ENCODE results near the gene CHST14. TPM values are rescaled to one million over a fixed set of nuclear protein-coding genes. Genes with fewer than 3 reads are reported as not detected.

CHST14 gene, protein sequence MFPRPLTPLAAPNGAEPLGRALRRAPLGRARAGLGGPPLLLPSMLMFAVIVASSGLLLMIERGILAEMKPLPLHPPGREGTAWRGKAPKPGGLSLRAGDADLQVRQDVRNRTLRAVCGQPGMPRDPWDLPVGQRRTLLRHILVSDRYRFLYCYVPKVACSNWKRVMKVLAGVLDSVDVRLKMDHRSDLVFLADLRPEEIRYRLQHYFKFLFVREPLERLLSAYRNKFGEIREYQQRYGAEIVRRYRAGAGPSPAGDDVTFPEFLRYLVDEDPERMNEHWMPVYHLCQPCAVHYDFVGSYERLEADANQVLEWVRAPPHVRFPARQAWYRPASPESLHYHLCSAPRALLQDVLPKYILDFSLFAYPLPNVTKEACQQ
- 1 to 10 TPM; 1.9 to 3.6 (median 3.3) TPM for polyA plus RNA-seq

DNA sequence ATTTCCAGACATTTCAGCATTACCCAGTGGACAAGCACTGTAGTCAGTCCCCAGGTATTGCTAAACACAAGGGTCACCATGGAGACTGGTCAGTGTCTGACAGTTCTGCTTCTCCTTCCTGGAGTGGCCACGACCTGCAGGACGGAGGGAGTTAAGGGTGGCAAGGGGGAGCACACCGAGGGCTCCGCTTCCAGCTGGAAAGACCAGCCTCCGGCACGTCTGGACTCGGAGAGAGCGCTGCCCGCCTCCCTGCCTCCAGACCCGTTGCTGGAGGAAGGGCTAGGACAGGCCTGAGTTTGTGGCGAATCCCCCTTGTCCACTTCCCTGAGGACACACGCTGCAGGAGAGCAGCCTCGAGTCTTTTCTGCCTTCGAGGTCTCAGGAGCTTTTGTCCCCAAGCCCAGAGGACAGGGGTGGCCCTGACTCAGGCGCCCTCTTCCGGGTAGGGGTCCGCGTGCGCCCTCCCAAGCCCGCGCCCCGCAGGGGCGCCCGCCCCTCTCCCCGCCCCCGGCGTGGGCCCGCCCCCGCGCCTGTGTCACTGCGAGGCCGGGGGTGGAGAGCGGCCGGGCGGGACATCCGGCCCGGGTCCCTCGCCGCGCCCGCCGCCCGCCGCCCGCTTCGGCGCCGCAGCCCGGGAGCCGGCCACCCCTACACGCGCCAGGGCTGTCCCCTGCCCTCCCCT, at the start of gene CHST14:
Gene CHST14, plus strand, starts transcription at position 562 of the 682 bp plus-strand sequence. CDS start 230 bp downstream, outside the sequence.
- H3K4me1 Mint-ChIP-seq = peaks cover 15 to 18% of the 10 kb centered on the region in 2 donors
- H3K36me3 Mint-ChIP-seq = peaks cover 0 to 5% (median 0%) of the 10 kb centered on the region in 3 donors
- peak within 1 kb of the TSS; percentile 85 to 93 (median 88) for H3K4me3 Mint-ChIP-seq
- H3K27ac Mint-ChIP-seq = peak within 1 kb of the TSS; percentile 75 to 94 (median 86)
- no peaks in the 10 kb centered on the region for H3K27me3 Mint-ChIP-seq (ENCODE audit: low read depth in 3 of 3)
- peak; percentile 67 to 70 (median 68) for DNase-seq
- no peaks in the 10 kb centered on the region for H3K9me3 Mint-ChIP-seq

DNA sequence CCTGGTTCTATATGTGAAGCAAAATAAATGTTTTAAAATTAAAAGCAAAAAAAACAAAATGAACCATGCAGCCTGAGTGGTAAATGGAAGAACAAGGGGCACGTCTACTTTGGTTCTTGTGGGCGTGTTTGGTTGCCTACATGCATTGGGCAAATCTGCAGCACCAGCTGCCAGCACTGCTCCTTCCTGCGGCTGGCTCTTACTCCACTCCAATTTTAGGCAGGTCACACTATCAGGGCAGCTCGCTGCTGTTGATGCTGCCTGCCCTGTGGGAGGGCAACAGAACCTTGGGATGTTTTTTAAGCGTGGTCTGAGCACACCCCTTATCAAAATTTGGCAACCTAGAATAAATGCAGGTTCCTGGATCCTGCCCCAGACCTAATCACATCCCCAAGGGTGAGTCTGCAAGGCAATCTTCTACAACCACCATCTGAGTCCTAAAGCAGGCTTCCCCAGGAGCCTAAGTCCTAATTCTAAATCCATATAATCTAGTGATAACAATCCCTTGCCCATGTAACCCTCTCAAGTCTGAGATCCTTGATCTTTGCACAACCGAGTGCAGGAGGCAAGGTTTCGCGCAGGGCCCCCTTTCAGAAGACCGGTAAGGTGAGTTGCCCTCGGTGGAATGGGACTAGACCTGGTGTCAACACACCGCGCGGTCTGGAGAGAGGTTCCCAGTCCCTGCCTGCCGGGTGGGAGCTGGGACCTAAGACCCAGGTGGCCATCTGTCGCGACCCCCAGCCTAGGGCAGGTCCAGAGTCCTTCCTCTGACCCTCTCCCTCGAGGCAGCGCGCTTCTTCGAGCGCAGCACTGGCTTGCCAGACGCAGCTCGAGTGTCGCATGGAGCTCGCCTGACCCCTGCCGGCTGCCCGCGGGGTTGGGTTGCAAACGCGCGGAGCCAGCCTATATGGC, 49.3 kb upstream of the CHST14 start:
- Mint-ChIP-seq H3K9me3 (no peaks in the 10 kb centered on the region), H3K27ac (peak overlapping the region in 1 of 6 donors; percentile 24), H3K4me1 (peaks cover 0 to 6% of the 10 kb centered on the region in 2 donors), H3K27me3 (ENCODE audit: low read depth in 3 of 3) (peaks cover 0 to 6% (median 5%) of the 10 kb centered on the region in 3 donors), H3K36me3 (peaks cover 0 to 10% (median 4%) of the 10 kb centered on the region in 3 donors), H3K4me3 (no peak overlapping the region)
- peak; percentile 68 to 73 (median 70) for DNase-seq

- Mint-ChIP-seq H3K36me3 (peaks cover 0 to 7% (median 6%) of the 10 kb centered on the region in 3 donors), H3K4me3 (no peak overlapping the region), H3K27ac (no peak overlapping the region), H3K4me1 (peaks cover 0 to 6% of the 10 kb centered on the region in 2 donors), H3K9me3 (no peaks in the 10 kb centered on the region), H3K27me3 (ENCODE audit: low read depth in 3 of 3) (peaks cover 0 to 9% (median 5%) of the 10 kb centered on the region in 3 donors)
- DNase-seq = no peak
These were observed 46.2 kb upstream of the CHST14 start for GRCh38 chr15:40424483-40425115.

- Mint-ChIP-seq H3K4me1 (peaks cover 0 to 6% of the 10 kb centered on the region in 2 donors), H3K27me3 (ENCODE audit: low read depth in 3 of 3) (peaks cover 0 to 7% (median 5%) of the 10 kb centered on the region in 3 donors), H3K36me3 (peaks cover 0 to 11% (median 6%) of the 10 kb centered on the region in 3 donors), H3K27ac (no peak overlapping the region), H3K9me3 (no peaks in the 10 kb centered on the region), H3K4me3 (no peak overlapping the region)
- no peak for DNase-seq
These were observed 45.1 kb upstream of the CHST14 start for GRCh38 chr15:40425681-40426080.

- H3K4me1 Mint-ChIP-seq = peaks cover 0 to 2% of the 10 kb centered on the region in 2 donors
- H3K27me3 Mint-ChIP-seq (ENCODE audit: low read depth in 3 of 3) = peaks cover 0 to 7% (median 5%) of the 10 kb centered on the region in 3 donors
- H3K4me3 Mint-ChIP-seq = no peak overlapping the region
- no peak overlapping the region for H3K27ac Mint-ChIP-seq
- peaks cover 0 to 11% (median 6%) of the 10 kb centered on the region in 3 donors for H3K36me3 Mint-ChIP-seq
- H3K9me3 Mint-ChIP-seq = no peaks in the 10 kb centered on the region
- no peak for DNase-seq
These were observed 43.6 kb upstream of the CHST14 start for GRCh38 chr15:40427188-40427587.

DNA sequence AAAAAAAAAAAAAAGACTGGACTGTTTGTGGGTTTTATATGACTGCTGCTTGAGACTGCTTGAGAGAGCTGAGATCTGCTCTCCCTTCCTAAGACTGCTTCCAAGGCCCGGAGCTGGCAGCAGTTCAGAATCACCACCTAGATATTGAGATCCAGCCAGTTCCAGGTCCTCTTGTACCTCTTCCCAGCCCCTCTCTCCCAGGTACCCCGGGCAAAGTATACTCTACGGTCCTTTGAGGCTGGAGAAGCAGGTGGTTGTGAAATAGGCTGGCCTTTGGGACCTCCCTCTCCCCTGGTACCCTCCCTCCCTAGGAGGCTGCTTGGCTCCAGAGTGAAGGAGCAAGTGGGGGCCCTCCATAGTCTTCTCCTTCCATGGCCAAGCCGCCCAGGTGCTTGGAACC, 42.6 kb upstream of the CHST14 start:
- Mint-ChIP-seq H3K4me1 (peaks cover 0 to 2% of the 10 kb centered on the region in 2 donors), H3K4me3 (no peak overlapping the region), H3K9me3 (no peaks in the 10 kb centered on the region), H3K27me3 (ENCODE audit: low read depth in 3 of 3) (peaks cover 0 to 7% (median 4%) of the 10 kb centered on the region in 3 donors), H3K36me3 (peaks cover 0 to 11% (median 6%) of the 10 kb centered on the region in 3 donors), H3K27ac (no peak overlapping the region)
- no peak for DNase-seq

DNA sequence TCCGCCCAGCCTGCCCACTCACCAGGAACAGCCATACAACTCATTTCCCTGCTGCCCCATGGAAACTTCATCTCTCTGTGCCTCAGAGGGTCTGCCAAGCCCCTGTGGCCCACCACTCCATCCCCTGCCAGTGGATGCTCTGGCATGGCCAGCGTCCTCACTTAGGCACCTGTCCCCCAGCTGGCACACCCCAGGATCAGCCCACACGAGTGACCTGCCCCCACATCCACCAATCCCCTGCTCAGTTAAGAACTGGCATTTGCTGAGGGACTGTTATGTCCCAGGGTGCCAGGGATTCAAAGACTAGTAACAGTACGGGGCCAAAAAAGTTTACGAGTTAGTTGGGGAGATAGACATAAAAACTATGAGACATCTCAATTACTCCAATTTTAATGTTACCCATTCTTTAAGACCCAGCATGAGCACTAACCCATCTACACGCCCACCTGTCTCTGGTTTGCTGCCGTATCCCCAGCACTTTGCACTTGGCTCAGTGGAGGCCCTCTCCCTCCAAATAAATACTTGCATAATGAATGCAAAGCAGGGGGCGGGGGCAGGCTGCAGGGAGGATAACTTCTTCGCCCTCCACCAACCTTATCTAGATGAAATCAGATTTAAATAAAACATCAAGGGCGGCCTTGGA, 41.6 kb upstream of the CHST14 start:
- H3K36me3 Mint-ChIP-seq = peaks cover 0 to 11% (median 3%) of the 10 kb centered on the region in 3 donors
- no peaks in the 10 kb centered on the region for H3K4me1 Mint-ChIP-seq
- H3K4me3 Mint-ChIP-seq = no peak overlapping the region
- no peak overlapping the region for H3K27ac Mint-ChIP-seq
- no peak for DNase-seq
- H3K27me3 Mint-ChIP-seq (ENCODE audit: low read depth in 3 of 3) = peaks cover 0 to 5% (median 1%) of the 10 kb centered on the region in 3 donors
- H3K9me3 Mint-ChIP-seq = no peaks in the 10 kb centered on the region

DNA sequence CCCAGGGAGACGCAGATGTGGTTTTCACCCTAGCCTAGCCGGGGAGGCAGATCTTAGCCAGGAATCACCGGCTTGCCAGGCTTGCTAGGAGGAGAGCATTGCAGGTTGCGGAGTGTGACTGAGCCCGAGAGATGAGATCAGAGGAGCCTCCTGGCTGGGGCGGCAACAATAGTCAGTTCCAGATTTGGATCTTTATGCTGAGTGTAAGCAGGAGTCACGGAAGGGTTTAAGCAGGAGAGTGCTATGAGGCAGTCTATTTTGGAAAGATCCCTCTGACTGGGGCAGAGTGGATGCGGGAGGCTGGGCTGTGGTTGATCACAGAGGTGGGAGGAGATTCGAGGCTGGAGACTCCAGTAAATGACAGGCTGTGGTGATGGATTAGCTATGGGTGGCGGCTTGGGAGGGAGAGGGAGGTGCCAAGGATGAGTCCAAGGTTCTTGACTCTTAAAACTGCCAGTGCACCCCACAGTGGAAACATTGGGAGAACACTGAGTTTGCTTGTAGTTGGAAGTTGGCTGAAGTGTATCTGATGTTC, 40.4 kb upstream of the CHST14 start:
- peaks cover 0 to 11% (median 0%) of the 10 kb centered on the region in 3 donors for H3K36me3 Mint-ChIP-seq
- peaks cover 0 to 2% (median 0%) of the 10 kb centered on the region in 3 donors for H3K27me3 Mint-ChIP-seq (ENCODE audit: low read depth in 3 of 3)
- peaks cover 0 to under 1% of the 10 kb centered on the region in 2 donors for H3K4me1 Mint-ChIP-seq
- no peak for DNase-seq
- no peaks in the 10 kb centered on the region for H3K9me3 Mint-ChIP-seq
- no peak overlapping the region for H3K4me3 Mint-ChIP-seq
- H3K27ac Mint-ChIP-seq = no peak overlapping the region

- Mint-ChIP-seq H3K9me3 (no peaks in the 10 kb centered on the region), H3K27ac (no peak overlapping the region), H3K36me3 (peaks cover 0 to 4% (median 0%) of the 10 kb centered on the region in 3 donors), H3K27me3 (ENCODE audit: low read depth in 3 of 3) (peaks cover 5 to 9% (median 7%) of the 10 kb centered on the region in 3 donors), H3K4me1 (peaks cover 21 to 24% of the 10 kb centered on the region in 2 donors), H3K4me3 (peak overlapping the region in 4 of 5 donors; percentile 54 to 60 (median 56))
- no peak for DNase-seq
These were observed 35.6 kb upstream of the CHST14 start for GRCh38 chr15:40435023-40435709.

GRCh38 chr15:40435710-40436089, 35.1 kb upstream of the CHST14 start:
- H3K9me3 Mint-ChIP-seq = no peaks in the 10 kb centered on the region
- no peak for DNase-seq
- no peaks in the 10 kb centered on the region for H3K36me3 Mint-ChIP-seq
- peak overlapping the region in 4 of 5 donors; percentile 54 to 60 (median 56) for H3K4me3 Mint-ChIP-seq
- peaks cover 6 to 12% (median 7%) of the 10 kb centered on the region in 3 donors for H3K27me3 Mint-ChIP-seq (ENCODE audit: low read depth in 3 of 3)
- H3K4me1 Mint-ChIP-seq = peaks cover 23 to 26% of the 10 kb centered on the region in 2 donors
- no peak overlapping the region for H3K27ac Mint-ChIP-seq

- no peak for DNase-seq
- Mint-ChIP-seq H3K27ac (peak overlapping the region in 2 of 6 donors; percentile 53 to 65), H3K9me3 (no peaks in the 10 kb centered on the region), H3K27me3 (ENCODE audit: low read depth in 3 of 3) (peaks cover 7 to 13% (median 7%) of the 10 kb centered on the region in 3 donors), H3K36me3 (no peaks in the 10 kb centered on the region), H3K4me1 (peaks cover 23 to 26% of the 10 kb centered on the region in 2 donors), H3K4me3 (peak overlapping the region; percentile 30 to 72 (median 65))
These were observed 34.5 kb upstream of the CHST14 start for GRCh38 chr15:40436116-40436891.
